ENCODE results near the gene C1QTNF12. TPM values are rescaled to one million over a fixed set of nuclear protein-coding genes. Genes with fewer than 3 reads are reported as not detected.

Gene C1QTNF12
- polyA plus RNA-seq, 1 donor from 2014 or later: 0.74 TPM

DNA sequence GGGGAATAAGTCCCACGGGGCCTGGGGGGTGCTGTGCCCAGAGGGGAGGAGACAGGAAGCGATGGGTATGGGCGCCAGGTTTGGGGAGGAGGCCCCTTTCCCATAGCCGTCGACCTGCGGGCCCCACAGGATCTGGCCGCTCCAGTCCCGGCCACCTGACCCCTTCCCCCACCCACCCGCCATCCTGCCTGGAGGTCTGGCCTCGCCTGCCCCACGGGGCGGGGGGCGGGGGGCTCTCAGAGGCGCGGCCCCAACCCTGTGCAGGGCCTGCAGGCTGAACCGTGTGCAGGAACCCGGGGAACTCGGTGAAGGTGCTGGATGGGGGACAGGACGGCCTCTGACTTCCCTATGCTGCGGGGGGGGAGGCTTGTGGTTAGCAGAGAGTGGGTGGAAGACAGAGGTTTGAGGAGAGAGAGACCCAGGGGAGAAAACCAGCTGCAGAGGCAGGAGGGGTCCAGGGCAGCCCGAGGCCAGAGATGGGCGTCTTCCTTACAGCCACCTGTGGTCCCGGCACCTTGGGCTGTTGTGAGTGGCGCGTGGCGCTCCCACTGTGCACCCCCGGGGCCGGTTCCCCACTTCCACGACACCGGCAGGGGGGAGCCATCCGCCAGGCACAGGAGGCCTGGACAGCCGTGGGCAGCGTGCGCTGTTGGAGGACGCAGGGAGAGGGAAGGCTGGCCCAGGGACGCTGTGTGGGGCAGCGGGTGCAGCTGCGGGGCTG is 37.6 kb downstream of the C1QTNF12 start:
- TF ChIP-seq SMC3 (conservative IDR thresholded peaks at IDR 0.05; ENCODE audit: poor library complexity): no peak
- no peak for TF ChIP-seq EP300 (conservative IDR thresholded peaks at IDR 0.05; ENCODE audit: poor library complexity, severe bottlenecking)
- no peak for TF ChIP-seq MXI1 (conservative IDR thresholded peaks at IDR 0.05; ENCODE audit: poor library complexity, severe bottlenecking)
- TF ChIP-seq, protein P1, sequence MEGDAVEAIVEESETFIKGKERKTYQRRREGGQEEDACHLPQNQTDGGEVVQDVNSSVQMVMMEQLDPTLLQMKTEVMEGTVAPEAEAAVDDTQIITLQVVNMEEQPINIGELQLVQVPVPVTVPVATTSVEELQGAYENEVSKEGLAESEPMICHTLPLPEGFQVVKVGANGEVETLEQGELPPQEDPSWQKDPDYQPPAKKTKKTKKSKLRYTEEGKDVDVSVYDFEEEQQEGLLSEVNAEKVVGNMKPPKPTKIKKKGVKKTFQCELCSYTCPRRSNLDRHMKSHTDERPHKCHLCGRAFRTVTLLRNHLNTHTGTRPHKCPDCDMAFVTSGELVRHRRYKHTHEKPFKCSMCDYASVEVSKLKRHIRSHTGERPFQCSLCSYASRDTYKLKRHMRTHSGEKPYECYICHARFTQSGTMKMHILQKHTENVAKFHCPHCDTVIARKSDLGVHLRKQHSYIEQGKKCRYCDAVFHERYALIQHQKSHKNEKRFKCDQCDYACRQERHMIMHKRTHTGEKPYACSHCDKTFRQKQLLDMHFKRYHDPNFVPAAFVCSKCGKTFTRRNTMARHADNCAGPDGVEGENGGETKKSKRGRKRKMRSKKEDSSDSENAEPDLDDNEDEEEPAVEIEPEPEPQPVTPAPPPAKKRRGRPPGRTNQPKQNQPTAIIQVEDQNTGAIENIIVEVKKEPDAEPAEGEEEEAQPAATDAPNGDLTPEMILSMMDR (IDR thresholded peaks at IDR 0.05; ENCODE audit: poor library complexity, severe bottlenecking): no peak
- TF ChIP-seq TAF1 (IDR thresholded peaks at IDR 0.05; ENCODE audit: low read depth): no peak
- TF ChIP-seq, protein P2, sequence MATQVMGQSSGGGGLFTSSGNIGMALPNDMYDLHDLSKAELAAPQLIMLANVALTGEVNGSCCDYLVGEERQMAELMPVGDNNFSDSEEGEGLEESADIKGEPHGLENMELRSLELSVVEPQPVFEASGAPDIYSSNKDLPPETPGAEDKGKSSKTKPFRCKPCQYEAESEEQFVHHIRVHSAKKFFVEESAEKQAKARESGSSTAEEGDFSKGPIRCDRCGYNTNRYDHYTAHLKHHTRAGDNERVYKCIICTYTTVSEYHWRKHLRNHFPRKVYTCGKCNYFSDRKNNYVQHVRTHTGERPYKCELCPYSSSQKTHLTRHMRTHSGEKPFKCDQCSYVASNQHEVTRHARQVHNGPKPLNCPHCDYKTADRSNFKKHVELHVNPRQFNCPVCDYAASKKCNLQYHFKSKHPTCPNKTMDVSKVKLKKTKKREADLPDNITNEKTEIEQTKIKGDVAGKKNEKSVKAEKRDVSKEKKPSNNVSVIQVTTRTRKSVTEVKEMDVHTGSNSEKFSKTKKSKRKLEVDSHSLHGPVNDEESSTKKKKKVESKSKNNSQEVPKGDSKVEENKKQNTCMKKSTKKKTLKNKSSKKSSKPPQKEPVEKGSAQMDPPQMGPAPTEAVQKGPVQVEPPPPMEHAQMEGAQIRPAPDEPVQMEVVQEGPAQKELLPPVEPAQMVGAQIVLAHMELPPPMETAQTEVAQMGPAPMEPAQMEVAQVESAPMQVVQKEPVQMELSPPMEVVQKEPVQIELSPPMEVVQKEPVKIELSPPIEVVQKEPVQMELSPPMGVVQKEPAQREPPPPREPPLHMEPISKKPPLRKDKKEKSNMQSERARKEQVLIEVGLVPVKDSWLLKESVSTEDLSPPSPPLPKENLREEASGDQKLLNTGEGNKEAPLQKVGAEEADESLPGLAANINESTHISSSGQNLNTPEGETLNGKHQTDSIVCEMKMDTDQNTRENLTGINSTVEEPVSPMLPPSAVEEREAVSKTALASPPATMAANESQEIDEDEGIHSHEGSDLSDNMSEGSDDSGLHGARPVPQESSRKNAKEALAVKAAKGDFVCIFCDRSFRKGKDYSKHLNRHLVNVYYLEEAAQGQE (IDR thresholded peaks at IDR 0.05; ENCODE audit: borderline replicate concordance): no peak
- TF ChIP-seq POLR2AphosphoS5 (IDR thresholded peaks at IDR 0.05): no peak
- TF ChIP-seq RAD21 (conservative IDR thresholded peaks at IDR 0.05): no peak
- no peak for TF ChIP-seq EZH2 (IDR thresholded peaks at IDR 0.05; ENCODE audit: borderline replicate concordance, insufficient read depth, low read length, poor library complexity, severe bottlenecking)
- Histone ChIP-seq H3K27me3 (ENCODE audit: insufficient read depth, low read depth, low read length) (peaks cover 23% of the 10 kb centered on the region), H3K9me2 (ENCODE audit: insufficient read depth, low read length) (no peaks in the 10 kb centered on the region), H3F3A (ENCODE audit: insufficient read depth, low read length, poor library complexity, severe bottlenecking) (no peaks in the 10 kb centered on the region), H2AFZ (ENCODE audit: low read depth, low read length) (no peak overlapping the region), H3K36me3 (ENCODE audit: insufficient read depth, low read length) (no peaks in the 10 kb centered on the region), H3K79me2 (replicated peaks; ENCODE audit: insufficient read depth, low read length) (no peaks in the 10 kb centered on the region), H4K20me1 (ENCODE audit: insufficient read depth) (no peaks in the 10 kb centered on the region), H3K4me2 (ENCODE audit: low read length) (no peak overlapping the region), H3K9ac (ENCODE audit: low read length) (no peak overlapping the region), H3K27ac (ENCODE audit: low read length) (no peak overlapping the region), H3K4me3 (ENCODE audit: low read length) (no peak overlapping the region), H3K9me3 (ENCODE audit: low read length) (no peaks in the 10 kb centered on the region)

DNA sequence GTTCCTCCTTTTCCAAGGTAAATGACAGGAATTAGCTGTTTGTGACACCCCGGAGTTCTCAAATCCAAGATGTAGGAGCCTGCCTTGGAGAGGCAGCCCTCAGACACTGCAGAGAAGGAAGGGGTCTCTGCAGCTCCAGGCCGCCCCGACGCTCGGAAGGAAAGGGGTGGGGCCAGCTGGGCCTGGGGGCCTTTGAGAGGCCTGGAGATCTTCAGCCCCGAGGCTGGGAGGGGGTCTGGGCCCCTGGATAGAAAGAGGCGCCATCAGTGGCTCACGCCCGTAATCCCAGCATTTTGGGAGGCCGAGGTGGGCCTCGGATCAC is 39.0 kb downstream of the C1QTNF12 start:
- H2AFZ ChIP-seq (ENCODE audit: low read depth, low read length): no peak overlapping the region
- no peaks in the 10 kb centered on the region for H3K9me2 ChIP-seq (ENCODE audit: insufficient read depth, low read length)
- peaks cover 23% of the 10 kb centered on the region for H3K27me3 ChIP-seq (ENCODE audit: insufficient read depth, low read depth, low read length)
- H3K27ac ChIP-seq (ENCODE audit: low read length): no peak overlapping the region
- no peaks in the 10 kb centered on the region for H3K9me3 ChIP-seq (ENCODE audit: low read length)
- H3F3A ChIP-seq (ENCODE audit: insufficient read depth, low read length, poor library complexity, severe bottlenecking): no peaks in the 10 kb centered on the region
- no peak overlapping the region for H3K9ac ChIP-seq (ENCODE audit: low read length)
- H3K4me3 ChIP-seq (ENCODE audit: low read length): no peak overlapping the region
- no peaks in the 10 kb centered on the region for H3K79me2 ChIP-seq (replicated peaks; ENCODE audit: insufficient read depth, low read length)
- no peaks in the 10 kb centered on the region for H3K36me3 ChIP-seq (ENCODE audit: insufficient read depth, low read length)
- no peak for TF ChIP-seq SMC3 (conservative IDR thresholded peaks at IDR 0.05; ENCODE audit: poor library complexity)
- TF ChIP-seq, protein P2 (IDR thresholded peaks at IDR 0.05; ENCODE audit: borderline replicate concordance): no peak
- TF ChIP-seq TAF1 (IDR thresholded peaks at IDR 0.05; ENCODE audit: low read depth): no peak
- TF ChIP-seq EP300 (conservative IDR thresholded peaks at IDR 0.05; ENCODE audit: poor library complexity, severe bottlenecking): no peak
- TF ChIP-seq, protein P1 (IDR thresholded peaks at IDR 0.05; ENCODE audit: poor library complexity, severe bottlenecking): no peak
- TF ChIP-seq RAD21 (conservative IDR thresholded peaks at IDR 0.05): no peak
- TF ChIP-seq POLR2AphosphoS5 (IDR thresholded peaks at IDR 0.05): no peak
- TF ChIP-seq MXI1 (conservative IDR thresholded peaks at IDR 0.05; ENCODE audit: poor library complexity, severe bottlenecking): no peak
- no peak for TF ChIP-seq EZH2 (IDR thresholded peaks at IDR 0.05; ENCODE audit: borderline replicate concordance, insufficient read depth, low read length, poor library complexity, severe bottlenecking)
- no peaks in the 10 kb centered on the region for H4K20me1 ChIP-seq (ENCODE audit: insufficient read depth)
- no peak overlapping the region for H3K4me2 ChIP-seq (ENCODE audit: low read length)

All from neural cell (in vitro differentiated cells).